Vagina (tissue), 2 donors: ENCODE data around the gene GLI1.

ENCODE experiments used
- POLR2A ChIP-seq, 2 donors: fragments of 450-650 bp; IDR thresholded peaks; one replicate each; pipeline ENCODE4 v1.6.1; 2017; ENCODE audit warnings: antibody characterized with exemption in 2 of 2, mild to moderate bottlenecking in 2 of 2, moderate library complexity in 2 of 2
- POLR2AphosphoS5 ChIP-seq, 2 donors: sonication (generic); formaldehyde crosslinking; IDR thresholded peaks; one replicate each; pipeline ENCODE4 v1.9.0; 2017; ENCODE audit warnings: antibody characterized with exemption in 2 of 2, mild to moderate bottlenecking in 2 of 2, low read depth in 1 of 2; ENCODE audit not compliant: insufficient read depth in 1 of 2
- TF ChIP-seq, protein P1 (sequence below), 3 experiments: fragments of 450-650 bp in 2 of 3; fragments of 200-600 bp in 1 of 3; sonication (generic) in 1 of 3; IDR thresholded peaks; one replicate each; pipeline ENCODE4 v1.5.1; 2017 to 2019; ENCODE audit warnings: antibody characterized with exemption in 3 of 3, mild to moderate bottlenecking in 2 of 3, moderate library complexity in 2 of 3

DNA sequence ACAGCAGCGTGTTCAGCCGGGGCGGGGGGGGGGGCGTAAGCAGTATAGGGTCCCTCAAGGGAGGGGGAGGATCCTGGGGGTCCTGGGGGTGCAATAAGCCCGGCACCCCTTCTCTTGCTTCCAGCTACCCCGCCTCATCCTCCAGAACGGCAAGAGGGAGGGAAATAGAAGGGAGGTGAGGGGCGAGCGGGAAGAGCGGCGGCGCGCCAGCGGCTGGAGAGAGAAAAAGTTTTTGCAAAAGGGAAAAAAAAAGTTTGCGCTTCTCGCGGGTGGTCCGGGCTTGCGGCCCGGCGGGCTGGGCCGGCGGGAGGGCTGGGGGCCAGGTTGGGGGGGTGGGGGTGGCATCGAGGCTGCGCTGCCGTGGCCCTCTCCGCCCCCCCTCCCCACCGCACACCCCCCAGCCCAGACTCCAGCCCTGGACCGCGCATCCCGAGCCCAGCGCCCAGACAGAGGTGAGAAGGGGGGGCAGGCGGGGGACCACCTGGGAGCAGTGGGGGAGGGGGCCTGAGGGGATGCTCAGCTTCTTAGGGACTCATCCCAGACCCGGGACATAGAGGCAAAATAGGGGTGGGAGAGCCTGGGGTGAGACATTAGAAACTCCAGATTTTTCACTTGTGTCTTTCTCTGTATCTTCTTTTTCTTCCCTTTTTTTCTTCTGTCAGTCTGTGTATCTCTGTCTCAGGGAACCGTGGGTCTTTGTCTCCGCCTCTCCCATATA, at the start of gene GLI1:
- TF ChIP-seq POLR2AphosphoS5 (IDR thresholded peaks at IDR 0.05; ENCODE audit: insufficient read depth in 1 of 2, low read depth in 1 of 2) (no peak), POLR2A (IDR thresholded peaks at IDR 0.05) (no peak)
- TF ChIP-seq, protein P1, sequence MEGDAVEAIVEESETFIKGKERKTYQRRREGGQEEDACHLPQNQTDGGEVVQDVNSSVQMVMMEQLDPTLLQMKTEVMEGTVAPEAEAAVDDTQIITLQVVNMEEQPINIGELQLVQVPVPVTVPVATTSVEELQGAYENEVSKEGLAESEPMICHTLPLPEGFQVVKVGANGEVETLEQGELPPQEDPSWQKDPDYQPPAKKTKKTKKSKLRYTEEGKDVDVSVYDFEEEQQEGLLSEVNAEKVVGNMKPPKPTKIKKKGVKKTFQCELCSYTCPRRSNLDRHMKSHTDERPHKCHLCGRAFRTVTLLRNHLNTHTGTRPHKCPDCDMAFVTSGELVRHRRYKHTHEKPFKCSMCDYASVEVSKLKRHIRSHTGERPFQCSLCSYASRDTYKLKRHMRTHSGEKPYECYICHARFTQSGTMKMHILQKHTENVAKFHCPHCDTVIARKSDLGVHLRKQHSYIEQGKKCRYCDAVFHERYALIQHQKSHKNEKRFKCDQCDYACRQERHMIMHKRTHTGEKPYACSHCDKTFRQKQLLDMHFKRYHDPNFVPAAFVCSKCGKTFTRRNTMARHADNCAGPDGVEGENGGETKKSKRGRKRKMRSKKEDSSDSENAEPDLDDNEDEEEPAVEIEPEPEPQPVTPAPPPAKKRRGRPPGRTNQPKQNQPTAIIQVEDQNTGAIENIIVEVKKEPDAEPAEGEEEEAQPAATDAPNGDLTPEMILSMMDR (IDR thresholded peaks at IDR 0.05): no peak
